Keratinocyte (primary cell): ENCODE results near the gene CEACAM7.

Experiments used
- EZH2 ChIP-seq: IDR thresholded peaks from one replicate; pipeline ENCODE4 v1.6.1; 2012; ENCODE audit warnings: inconsistent platforms, mild to moderate bottlenecking, low read length, moderate library complexity
- TF ChIP-seq, protein P1 (sequence below), 3 experiments: IDR thresholded peaks in 1 of 3; conservative IDR thresholded peaks in 1 of 3; optimal IDR thresholded peaks in 1 of 3; 2 replicates in 2 of 3; 3 replicates in 1 of 3; pipeline versions ENCODE3 to v1.5.1; 2011; ENCODE audit warnings: low read length in 3 of 3, mild to moderate bottlenecking in 3 of 3, moderate library complexity in 2 of 3, control low read depth in 1 of 3, inconsistent platforms in 1 of 3; ENCODE audit not compliant: insufficient read depth in 2 of 3; ENCODE audit errors: extremely low read depth in 1 of 3

DNA sequence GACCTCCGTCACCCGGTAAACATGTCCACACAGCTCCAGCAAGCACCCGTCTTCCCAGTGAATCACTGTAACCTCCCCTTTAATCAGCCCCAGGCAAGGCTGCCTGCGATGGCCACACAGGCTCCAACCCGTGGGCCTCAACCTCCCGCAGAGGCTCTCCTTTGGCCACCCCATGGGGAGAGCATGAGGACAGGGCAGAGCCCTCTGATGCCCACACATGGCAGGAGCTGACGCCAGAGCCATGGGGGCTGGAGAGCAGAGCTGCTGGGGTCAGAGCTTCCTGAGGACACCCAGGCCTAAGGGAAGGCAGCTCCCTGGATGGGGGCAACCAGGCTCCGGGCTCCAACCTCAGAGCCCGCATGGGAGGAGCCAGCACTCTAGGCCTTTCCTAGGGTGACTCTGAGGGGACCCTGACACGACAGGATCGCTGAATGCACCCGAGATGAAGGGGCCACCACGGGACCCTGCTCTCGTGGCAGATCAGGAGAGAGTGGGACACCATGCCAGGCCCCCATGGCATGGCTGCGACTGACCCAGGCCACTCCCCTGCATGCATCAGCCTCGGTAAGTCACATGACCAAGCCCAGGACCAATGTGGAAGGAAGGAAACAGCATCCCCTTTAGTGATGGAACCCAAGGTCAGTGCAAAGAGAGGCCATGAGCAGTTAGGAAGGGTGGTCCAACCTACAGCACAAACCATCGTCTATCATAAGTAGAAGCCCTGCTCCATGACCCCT, 11.3 kb upstream of the CEACAM7 start:
- TF ChIP-seq, protein P1, sequence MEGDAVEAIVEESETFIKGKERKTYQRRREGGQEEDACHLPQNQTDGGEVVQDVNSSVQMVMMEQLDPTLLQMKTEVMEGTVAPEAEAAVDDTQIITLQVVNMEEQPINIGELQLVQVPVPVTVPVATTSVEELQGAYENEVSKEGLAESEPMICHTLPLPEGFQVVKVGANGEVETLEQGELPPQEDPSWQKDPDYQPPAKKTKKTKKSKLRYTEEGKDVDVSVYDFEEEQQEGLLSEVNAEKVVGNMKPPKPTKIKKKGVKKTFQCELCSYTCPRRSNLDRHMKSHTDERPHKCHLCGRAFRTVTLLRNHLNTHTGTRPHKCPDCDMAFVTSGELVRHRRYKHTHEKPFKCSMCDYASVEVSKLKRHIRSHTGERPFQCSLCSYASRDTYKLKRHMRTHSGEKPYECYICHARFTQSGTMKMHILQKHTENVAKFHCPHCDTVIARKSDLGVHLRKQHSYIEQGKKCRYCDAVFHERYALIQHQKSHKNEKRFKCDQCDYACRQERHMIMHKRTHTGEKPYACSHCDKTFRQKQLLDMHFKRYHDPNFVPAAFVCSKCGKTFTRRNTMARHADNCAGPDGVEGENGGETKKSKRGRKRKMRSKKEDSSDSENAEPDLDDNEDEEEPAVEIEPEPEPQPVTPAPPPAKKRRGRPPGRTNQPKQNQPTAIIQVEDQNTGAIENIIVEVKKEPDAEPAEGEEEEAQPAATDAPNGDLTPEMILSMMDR (optimal IDR thresholded peaks at IDR 0.05 in 1 of 3, IDR thresholded peaks at IDR 0.05 in 1 of 3, conservative IDR thresholded peaks at IDR 0.05 in 1 of 3; ENCODE audit: extremely low read depth in 1 of 3, insufficient read depth in 2 of 3, low read length in 3 of 3) = no peak
- no peak for TF ChIP-seq EZH2
